ENCODE data around the gene LMF1.

The LMF1 gene

GRCh38 chr16:1003391-1004347 lies 32.9 kb upstream of the LMF1 start:
- Histone ChIP-seq H3K27me3 (peaks cover 91% of the 10 kb centered on the region), H3K36me3 (no peaks in the 10 kb centered on the region), H4K20me1 (peaks cover 73% of the 10 kb centered on the region), H3K9me3 (no peaks in the 10 kb centered on the region), H3K27ac (no peak overlapping the region), H3K4me2 (peak overlapping the region; percentile 85), H3K4me1 (peaks cover 16% of the 10 kb centered on the region), H3K9ac (peak overlapping the region; percentile 38; the same call in 1 of the 2 replicates), H3K4me3 (no peak overlapping the region)
- no peak for TF ChIP-seq Cebpa-rat (IDR thresholded peaks at IDR 0.05)

DNA sequence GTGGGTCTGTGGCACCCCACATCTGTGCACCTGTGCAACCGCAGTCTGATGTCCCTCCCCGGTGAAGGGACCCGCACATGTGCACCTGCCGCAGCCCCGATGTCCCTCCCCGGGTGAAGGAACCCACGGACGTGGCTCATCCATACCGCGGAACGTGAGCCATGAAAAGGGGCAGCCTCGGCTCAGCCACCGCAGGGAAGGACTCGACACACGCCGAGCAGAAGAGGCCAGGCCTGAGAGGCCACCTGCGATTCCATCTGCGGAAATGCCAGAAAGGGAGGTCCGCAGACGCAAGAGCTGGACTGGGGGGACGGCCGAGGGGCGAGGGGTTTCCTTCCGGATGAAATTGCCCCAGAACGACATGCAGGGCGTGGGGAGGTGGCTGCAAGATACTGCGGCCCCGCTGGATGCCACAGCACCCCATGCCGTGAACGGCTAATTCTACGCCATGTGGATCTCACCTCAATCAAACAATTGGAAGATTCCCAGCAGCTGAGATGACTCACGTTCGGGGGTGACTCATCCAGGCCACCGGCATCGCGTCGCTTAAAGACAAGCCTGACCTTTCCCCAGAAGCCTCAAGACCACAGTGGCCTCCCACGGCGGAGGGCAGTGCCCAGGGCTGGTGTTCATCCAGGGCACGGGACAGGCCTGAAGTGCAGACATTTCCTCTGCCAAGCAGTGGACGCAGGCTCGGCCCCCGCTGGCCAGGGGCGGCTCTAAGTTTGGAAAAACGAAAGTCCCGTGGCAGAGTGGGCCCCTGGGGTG lies 31.8 kb upstream of the LMF1 start:
- no peak overlapping the region for H3K4me2 ChIP-seq
- H3K27ac ChIP-seq, result no peak overlapping the region
- no peaks in the 10 kb centered on the region for H3K36me3 ChIP-seq
- H3K27me3 ChIP-seq, result peaks cover 91% of the 10 kb centered on the region
- peaks cover 27% of the 10 kb centered on the region for H3K4me1 ChIP-seq
- H3K4me3 ChIP-seq, result no peak overlapping the region
- no peak for TF ChIP-seq Cebpa-rat (IDR thresholded peaks at IDR 0.05)
- peaks cover 73% of the 10 kb centered on the region for H4K20me1 ChIP-seq
- no peaks in the 10 kb centered on the region for H3K9me3 ChIP-seq
- H3K9ac ChIP-seq, result no peak overlapping the region

DNA sequence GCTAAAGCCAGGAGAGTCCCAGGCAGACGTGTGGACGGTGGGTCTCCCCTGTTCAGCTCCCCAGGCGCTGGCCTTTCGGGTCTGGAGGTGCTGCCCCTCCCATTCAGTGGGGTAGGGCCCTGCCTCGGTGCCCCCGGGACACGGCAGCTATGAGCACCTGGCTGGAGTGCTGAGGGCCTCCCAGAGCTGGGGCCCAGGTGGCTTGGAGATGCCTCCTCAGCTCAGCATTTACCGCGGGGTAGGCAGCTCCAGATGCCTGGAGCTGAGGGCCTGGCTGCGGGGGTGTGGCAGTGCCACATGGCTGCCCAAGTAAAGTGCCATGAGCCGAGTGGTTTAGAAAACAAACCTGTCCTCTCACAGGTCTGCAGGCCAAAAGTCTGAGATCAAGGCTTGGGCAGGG lies 30.3 kb upstream of the LMF1 start:
- H4K20me1 ChIP-seq, result peaks cover 76% of the 10 kb centered on the region

GRCh38 chr16:1000608-1001007 lies 29.8 kb upstream of the LMF1 start:
- no peak for TF ChIP-seq Cebpa-rat (IDR thresholded peaks at IDR 0.05)
- no peak overlapping the region for H3K4me3 ChIP-seq

More for the DNA sequence above, 30.3 kb upstream of the LMF1 start:
- Histone ChIP-seq H3K9me3 (no peaks in the 10 kb centered on the region), H3K4me1 (peaks cover 35% of the 10 kb centered on the region), H3K4me2 (no peak overlapping the region), H3K36me3 (no peaks in the 10 kb centered on the region), H3K27me3 (peaks cover 91% of the 10 kb centered on the region), H3K4me3 (no peak overlapping the region), H3K9ac (no peak overlapping the region), H3K27ac (no peak overlapping the region)
- no peak for TF ChIP-seq Cebpa-rat (IDR thresholded peaks at IDR 0.05)

DNA sequence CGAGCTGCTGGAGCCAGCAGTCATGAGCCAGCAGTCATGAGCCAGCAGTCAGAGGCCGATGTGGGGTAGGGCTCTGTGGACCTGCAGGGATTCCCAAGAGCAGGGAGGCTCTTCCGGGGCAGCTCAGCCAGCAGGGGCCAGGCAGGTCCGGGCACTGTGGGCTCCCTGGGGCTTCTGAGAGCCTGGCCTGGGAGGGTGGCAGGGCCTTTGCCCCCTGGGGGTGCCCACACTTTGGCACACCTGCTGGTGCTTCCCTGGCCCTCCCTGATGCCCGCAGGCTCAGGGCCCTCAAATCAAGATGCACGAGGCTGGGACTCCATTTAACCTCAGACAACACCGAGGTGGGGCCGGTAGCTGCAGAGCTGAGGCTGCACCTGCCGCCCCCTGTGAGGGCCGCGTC lies 28.9 kb upstream of the LMF1 start:
- H3K27ac ChIP-seq, result no peak overlapping the region
- no peak overlapping the region for H3K4me2 ChIP-seq
- H3K9ac ChIP-seq, result no peak overlapping the region
- peaks cover 94% of the 10 kb centered on the region for H3K27me3 ChIP-seq
- no peak overlapping the region for H3K4me3 ChIP-seq
- H4K20me1 ChIP-seq, result peaks cover 89% of the 10 kb centered on the region
- no peak for TF ChIP-seq Cebpa-rat (IDR thresholded peaks at IDR 0.05)
- H3K4me1 ChIP-seq, result peaks cover 35% of the 10 kb centered on the region
- no peaks in the 10 kb centered on the region for H3K9me3 ChIP-seq
- no peaks in the 10 kb centered on the region for H3K36me3 ChIP-seq

More at GRCh38 chr16:1000608-1001007, 29.8 kb upstream of the LMF1 start:
- Histone ChIP-seq H3K27me3 (peaks cover 91% of the 10 kb centered on the region), H3K4me1 (peaks cover 35% of the 10 kb centered on the region), H3K36me3 (no peaks in the 10 kb centered on the region), H3K9me3 (no peaks in the 10 kb centered on the region), H3K4me2 (no peak overlapping the region), H3K27ac (no peak overlapping the region), H4K20me1 (peaks cover 80% of the 10 kb centered on the region), H3K9ac (no peak overlapping the region)

DNA sequence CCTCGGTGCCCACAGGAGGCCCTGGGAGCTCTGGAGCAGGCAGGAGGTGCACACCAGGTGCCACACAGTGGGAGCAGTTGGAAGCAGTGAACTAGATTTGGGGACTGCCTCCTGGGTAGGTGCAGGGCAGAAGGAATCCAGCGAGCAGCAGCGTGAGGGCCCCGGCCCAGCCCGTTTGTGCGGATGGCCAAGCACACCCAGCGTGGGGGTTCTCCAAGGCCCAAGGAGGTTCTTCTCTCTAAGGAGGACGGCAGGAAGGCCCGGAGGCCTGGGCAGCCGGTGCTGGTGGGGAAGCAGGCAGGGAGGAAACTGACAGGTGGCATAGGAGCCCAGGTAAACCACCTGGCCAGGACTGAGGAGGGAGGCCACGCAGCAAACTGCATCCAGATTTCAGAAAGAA lies 27.8 kb upstream of the LMF1 start:
- no peak overlapping the region for H3K4me3 ChIP-seq
- H3K4me1 ChIP-seq, result peaks cover 26% of the 10 kb centered on the region
- no peaks in the 10 kb centered on the region for H3K9me3 ChIP-seq
- H3K27me3 ChIP-seq, result peaks cover 93% of the 10 kb centered on the region
- 0 out of 2 replicates have a peak overlapping the region, but pooled peaks have one; percentile 81 for H3K4me2 ChIP-seq
- peaks cover 85% of the 10 kb centered on the region for H4K20me1 ChIP-seq
- TF ChIP-seq Cebpa-rat (IDR thresholded peaks at IDR 0.05), result no peak
- H3K27ac ChIP-seq, result no peak overlapping the region
- H3K36me3 ChIP-seq, result no peaks in the 10 kb centered on the region
- H3K9ac ChIP-seq, result no peak overlapping the region

DNA sequence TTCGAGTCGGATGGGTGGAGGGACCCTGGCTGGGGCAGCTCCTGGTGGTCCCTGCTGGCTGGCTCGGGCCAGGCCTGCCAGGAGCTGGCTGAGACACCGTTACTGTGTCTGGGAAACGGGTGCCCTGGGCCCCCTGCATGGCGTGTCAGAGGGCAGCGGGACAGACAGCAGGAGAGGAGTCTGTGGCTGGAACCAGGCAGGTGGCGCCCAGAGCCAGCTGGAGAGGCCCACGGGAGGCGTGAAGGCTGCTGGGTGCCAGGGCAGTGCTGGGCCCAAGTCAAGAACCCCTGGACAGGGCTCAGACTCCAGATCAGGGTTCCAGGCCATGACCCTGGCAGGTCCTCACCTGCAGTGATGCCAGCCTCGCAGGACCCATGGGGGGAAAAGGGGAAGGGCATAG lies 27.4 kb upstream of the LMF1 start:
- TF ChIP-seq Cebpa-rat (IDR thresholded peaks at IDR 0.05), result no peak
- Histone ChIP-seq H3K4me3 (peak overlapping the region; percentile 44), H3K36me3 (no peaks in the 10 kb centered on the region), H3K27me3 (peaks cover 91% of the 10 kb centered on the region), H3K27ac (no peak overlapping the region), H3K9ac (no peak overlapping the region), H3K9me3 (no peaks in the 10 kb centered on the region), H3K4me1 (peaks cover 22% of the 10 kb centered on the region), H3K4me2 (peak overlapping the region; percentile 81), H4K20me1 (peaks cover 81% of the 10 kb centered on the region)

DNA sequence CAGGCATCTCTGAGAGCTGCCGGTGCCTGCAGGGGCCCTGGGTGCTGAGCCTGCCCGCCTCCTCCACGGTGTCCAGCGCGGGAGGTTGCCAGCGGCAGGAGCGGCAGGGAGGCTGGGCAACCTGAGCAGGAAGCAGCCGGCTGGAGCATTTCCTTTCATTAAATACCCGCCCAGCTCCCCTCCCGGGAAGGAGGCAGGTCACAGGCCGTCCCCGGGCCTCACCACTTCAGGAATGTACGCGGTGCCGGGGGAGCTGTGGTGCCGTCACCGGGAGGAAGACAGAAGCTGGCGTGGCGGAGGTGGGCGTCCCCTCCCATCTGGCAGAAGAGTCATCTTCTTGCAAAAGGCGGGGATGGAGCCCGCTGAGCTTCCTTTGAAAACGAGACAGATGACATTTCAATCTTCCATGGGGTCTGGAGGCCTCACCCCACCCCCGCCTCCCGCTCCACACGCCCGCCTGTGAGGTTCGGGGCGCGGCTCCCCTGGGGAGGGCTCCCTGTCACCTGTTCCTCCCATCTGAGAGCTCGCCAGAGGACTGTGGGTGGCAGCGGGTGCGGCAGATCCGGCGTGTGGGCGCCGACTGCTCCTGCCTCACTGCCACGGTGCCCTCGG lies 26.8 kb upstream of the LMF1 start:
- H3K4me1 ChIP-seq, result peaks cover 21% of the 10 kb centered on the region
- peaks cover 74% of the 10 kb centered on the region for H4K20me1 ChIP-seq
- peak overlapping the region; percentile 81 for H3K4me2 ChIP-seq
- no peak overlapping the region for H3K9ac ChIP-seq
- no peaks in the 10 kb centered on the region for H3K9me3 ChIP-seq
- H3K27me3 ChIP-seq, result peaks cover 91% of the 10 kb centered on the region
- H3K36me3 ChIP-seq, result no peaks in the 10 kb centered on the region
- H3K27ac ChIP-seq, result no peak overlapping the region
- TF ChIP-seq Cebpa-rat (IDR thresholded peaks at IDR 0.05), result no peak
- peak overlapping the region; percentile 44 for H3K4me3 ChIP-seq

DNA sequence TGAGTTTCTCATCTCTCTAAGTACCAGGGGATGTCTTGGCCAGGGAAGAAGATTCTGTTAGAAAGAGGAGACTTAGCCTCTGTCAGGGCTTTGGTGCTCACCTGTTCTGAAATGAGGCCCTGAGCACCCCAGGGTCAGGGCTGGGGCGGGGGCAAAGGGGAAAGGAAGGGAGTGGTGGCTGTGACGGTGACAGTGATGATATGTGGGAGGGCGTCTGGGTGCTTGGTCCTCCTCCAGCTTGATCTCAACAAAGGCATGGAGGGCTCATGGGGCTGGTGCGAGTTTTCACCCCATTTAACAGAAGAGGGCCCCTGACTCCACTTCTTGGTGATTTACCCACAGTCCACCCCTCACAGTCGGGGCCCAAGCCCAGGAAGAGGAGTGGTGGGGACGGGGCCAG lies 25.9 kb upstream of the LMF1 start:
- H3K4me3 ChIP-seq, result peak overlapping the region; percentile 44; the same call in 1 of the 2 replicates
- H3K36me3 ChIP-seq, result no peaks in the 10 kb centered on the region
- H3K9me3 ChIP-seq, result no peaks in the 10 kb centered on the region
- H3K27ac ChIP-seq, result no peak overlapping the region
- no peak overlapping the region for H3K9ac ChIP-seq
- H4K20me1 ChIP-seq, result peaks cover 66% of the 10 kb centered on the region
- no peak for TF ChIP-seq Cebpa-rat (IDR thresholded peaks at IDR 0.05)
- H3K4me1 ChIP-seq, result peaks cover 21% of the 10 kb centered on the region
- peaks cover 91% of the 10 kb centered on the region for H3K27me3 ChIP-seq
- H3K4me2 ChIP-seq, result peak overlapping the region; percentile 81; the same call in 1 of the 2 replicates
